ENCODE measurements around the gene HPS1. TPM values are rescaled to one million over a fixed set of nuclear protein-coding genes. Genes with fewer than 3 reads are reported as not detected.

The HPS1 gene
- total RNA-seq, 1 donor from 2014 or later: 42.7 TPM

- TF ChIP-seq, protein P1, sequence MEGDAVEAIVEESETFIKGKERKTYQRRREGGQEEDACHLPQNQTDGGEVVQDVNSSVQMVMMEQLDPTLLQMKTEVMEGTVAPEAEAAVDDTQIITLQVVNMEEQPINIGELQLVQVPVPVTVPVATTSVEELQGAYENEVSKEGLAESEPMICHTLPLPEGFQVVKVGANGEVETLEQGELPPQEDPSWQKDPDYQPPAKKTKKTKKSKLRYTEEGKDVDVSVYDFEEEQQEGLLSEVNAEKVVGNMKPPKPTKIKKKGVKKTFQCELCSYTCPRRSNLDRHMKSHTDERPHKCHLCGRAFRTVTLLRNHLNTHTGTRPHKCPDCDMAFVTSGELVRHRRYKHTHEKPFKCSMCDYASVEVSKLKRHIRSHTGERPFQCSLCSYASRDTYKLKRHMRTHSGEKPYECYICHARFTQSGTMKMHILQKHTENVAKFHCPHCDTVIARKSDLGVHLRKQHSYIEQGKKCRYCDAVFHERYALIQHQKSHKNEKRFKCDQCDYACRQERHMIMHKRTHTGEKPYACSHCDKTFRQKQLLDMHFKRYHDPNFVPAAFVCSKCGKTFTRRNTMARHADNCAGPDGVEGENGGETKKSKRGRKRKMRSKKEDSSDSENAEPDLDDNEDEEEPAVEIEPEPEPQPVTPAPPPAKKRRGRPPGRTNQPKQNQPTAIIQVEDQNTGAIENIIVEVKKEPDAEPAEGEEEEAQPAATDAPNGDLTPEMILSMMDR (IDR thresholded peaks at IDR 0.05): no peak
- DNase-seq (ENCODE audit: low spot score in 2 of 2): no peak
- no peaks in the 10 kb centered on the region for H3K4me1 ChIP-seq
- no peak overlapping the region for H3K4me3 ChIP-seq
- H3K36me3 ChIP-seq: peaks cover 0 to 17% of the 10 kb centered on the region in 2 donors
- no peaks in the 10 kb centered on the region for H3K27me3 ChIP-seq
- no peaks in the 10 kb centered on the region for H3K9me3 ChIP-seq
- intact Hi-C loops (cut with DNase I): no loop called here
- no peak overlapping the region for H3K27ac ChIP-seq
Observed at GRCh38 chr10:98407017-98407743, 39.6 kb downstream of the HPS1 start.

DNA sequence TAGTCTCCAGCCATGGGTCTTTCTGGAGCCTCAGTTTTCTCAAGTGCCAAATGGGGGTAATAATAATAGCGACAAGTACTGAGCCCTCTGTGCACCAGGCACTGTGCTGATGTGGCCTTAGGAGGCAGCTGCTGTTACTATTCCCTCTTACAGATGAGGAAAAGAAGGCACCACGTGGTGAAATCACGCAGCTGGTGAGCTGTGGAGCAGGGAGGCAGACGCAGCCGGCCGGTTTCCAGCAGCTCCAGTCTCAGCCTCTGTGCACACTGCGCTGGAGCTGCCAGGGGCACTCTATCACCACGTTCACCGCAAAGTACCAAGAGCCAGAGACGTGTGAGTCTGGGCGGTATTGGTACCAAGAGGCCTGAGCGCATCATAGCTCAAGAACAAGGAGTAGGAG lies 41.3 kb downstream of the HPS1 start:
- intact Hi-C loops (cut with DNase I): no loop called here
- no peak overlapping the region for H3K27ac ChIP-seq

DNA sequence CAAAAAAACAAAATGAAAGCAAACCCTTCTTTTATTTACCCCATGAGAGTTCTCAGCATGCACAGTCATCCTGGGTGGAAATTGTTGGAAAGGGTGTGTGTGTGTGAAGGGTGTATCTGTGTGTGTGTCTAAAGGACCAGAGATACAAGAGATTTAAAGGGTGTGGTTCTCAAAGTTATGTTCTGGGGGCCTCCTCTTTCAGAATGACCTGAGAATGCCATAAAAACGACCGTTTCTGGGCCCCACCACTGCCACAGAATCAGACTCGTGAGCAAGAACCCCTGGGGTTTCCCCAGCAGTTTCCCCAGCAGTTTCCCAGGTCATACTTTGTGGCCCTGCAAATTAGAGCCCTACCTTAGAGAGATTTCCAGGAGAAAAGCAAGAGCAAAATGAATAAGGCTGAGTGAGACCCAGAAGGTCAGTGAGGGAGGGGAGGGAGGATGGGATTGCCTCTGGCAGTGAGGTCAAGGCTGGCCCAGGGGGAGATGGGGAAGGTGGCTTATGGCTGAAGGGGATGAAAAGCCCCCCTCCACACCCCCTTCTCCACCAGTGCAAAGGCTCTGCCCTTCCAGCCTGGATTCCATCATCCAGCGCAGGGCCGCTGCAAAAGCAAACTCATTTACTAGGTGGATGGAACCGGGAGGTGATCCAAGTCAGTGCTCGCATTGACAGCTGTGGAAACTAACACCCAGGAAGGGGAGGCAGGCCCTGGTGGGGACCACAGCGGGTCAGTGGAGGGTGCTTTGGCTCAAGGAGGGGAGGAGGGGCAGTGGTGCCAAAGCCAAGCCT lies 42.0 kb downstream of the HPS1 start:
- H3K9me3 ChIP-seq: no peaks in the 10 kb centered on the region
- DNase-seq (ENCODE audit: low spot score in 2 of 2): no peak
- H3K36me3 ChIP-seq: peaks cover 4 to 30% of the 10 kb centered on the region in 2 donors
- H3K27me3 ChIP-seq: no peaks in the 10 kb centered on the region
- no peak overlapping the region for H3K4me3 ChIP-seq
- no peaks in the 10 kb centered on the region for H3K4me1 ChIP-seq
- no peak overlapping the region for H3K27ac ChIP-seq
- TF ChIP-seq, protein P1 (IDR thresholded peaks at IDR 0.05): no peak
- intact Hi-C loops (cut with DNase I): no loop called here

More for the DNA sequence above, 41.3 kb downstream of the HPS1 start:
- no peaks in the 10 kb centered on the region for H3K27me3 ChIP-seq
- TF ChIP-seq, protein P1 (IDR thresholded peaks at IDR 0.05): no peak
- H3K9me3 ChIP-seq: no peaks in the 10 kb centered on the region
- no peak overlapping the region for H3K4me3 ChIP-seq
- H3K4me1 ChIP-seq: no peaks in the 10 kb centered on the region
- H3K36me3 ChIP-seq: peaks cover 0 to 24% of the 10 kb centered on the region in 2 donors
- DNase-seq (ENCODE audit: low spot score in 2 of 2): no peak

DNA sequence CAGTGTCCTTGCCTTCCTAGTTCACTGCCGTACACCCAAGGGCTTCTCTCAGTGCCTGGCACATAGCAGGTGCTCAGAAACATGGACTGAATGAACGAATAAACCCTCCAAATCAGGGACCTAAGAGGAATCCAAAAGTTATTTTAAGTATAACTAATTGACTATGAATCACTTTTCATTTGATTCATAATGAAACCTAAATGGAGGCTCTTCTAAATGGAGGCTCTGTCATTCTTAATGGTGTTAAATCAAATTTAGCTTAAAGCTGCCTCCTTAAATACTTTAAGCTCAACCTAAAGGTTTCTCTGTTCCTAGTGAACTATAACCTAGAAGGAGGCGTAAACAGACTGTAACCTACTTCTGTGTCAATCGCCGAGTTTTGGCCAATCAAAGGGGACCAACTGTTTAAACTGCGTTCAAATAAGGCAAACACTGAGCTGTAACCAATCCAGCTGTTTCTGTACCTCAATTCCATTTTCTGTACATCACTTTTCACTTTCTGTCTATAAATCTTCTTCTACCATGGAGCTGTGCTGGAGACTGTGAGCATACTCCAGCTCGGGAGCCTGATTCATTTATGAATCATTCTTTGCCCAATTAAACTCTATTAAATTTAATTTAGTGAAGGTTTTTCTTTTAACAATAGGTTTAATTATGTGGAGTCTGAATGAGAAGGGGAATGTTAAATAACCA lies 42.8 kb downstream of the HPS1 start:
- intact Hi-C loops (cut with DNase I): no loop called here
- H3K9me3 ChIP-seq: no peaks in the 10 kb centered on the region
- no peaks in the 10 kb centered on the region for H3K4me1 ChIP-seq
- no peak overlapping the region for H3K4me3 ChIP-seq
- peaks cover 9 to 38% of the 10 kb centered on the region in 2 donors for H3K36me3 ChIP-seq
- TF ChIP-seq, protein P1 (IDR thresholded peaks at IDR 0.05): no peak
- H3K27me3 ChIP-seq: no peaks in the 10 kb centered on the region
- no peak for DNase-seq (ENCODE audit: low spot score in 2 of 2)
- H3K27ac ChIP-seq: no peak overlapping the region

- Histone ChIP-seq H3K27ac (no peak overlapping the region), H3K36me3 (peaks cover 13 to 44% of the 10 kb centered on the region in 2 donors), H3K9me3 (no peaks in the 10 kb centered on the region), H3K27me3 (no peaks in the 10 kb centered on the region), H3K4me1 (no peaks in the 10 kb centered on the region), H3K4me3 (no peak overlapping the region)
- intact Hi-C loops (cut with DNase I): no loop called here
- TF ChIP-seq, protein P1 (IDR thresholded peaks at IDR 0.05): no peak
- no peak for DNase-seq (ENCODE audit: low spot score in 2 of 2)
Observed at GRCh38 chr10:98402931-98403718, 43.6 kb downstream of the HPS1 start.
